Fibroblast of mammary gland (primary cell): ENCODE results near the gene PUSL1.

Experiments
- DNase-seq: peaks from one replicate; pipeline ENCODE4 v3.0.0-alpha.2; 2010; ENCODE audit warnings: low read depth
- H3K4me3 ChIP-seq: 2 replicates; pipeline ENCODE4 v1.5.1; 2011; ENCODE audit warnings: low read depth, mild to moderate bottlenecking, low read length, moderate library complexity; ENCODE audit not compliant: control insufficient read depth
- TF ChIP-seq, protein P1 (sequence below): conservative IDR thresholded peaks from 2 replicates; pipeline ENCODE4 v1.5.1; 2011; ENCODE audit warnings: low read depth, low read length, inconsistent platforms; ENCODE audit not compliant: control insufficient read depth, insufficient read depth

PUSL1 gene

DNA sequence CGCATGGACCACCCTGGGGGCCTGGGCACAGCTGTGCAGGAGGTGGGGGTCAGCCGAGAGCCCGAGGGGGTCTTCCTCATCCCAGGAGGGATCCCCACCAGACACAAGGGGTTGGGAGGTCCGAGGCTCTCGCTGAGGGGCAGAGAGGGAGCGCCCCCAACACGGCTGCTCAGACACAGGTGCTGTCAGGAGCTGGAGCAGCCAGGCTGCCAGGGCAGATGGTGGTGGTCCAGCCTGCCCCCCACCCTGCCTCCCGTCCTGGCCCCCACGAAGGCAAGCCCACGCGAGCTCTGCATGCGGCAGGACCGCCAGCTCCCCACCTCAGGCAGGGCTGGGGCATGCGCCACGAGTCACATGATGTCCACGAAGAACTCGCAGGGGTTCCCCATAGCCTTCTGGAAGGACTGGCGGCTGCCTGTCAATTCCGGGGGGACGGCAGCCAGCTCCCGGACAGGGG lies 27.4 kb downstream of the PUSL1 start:
- TF ChIP-seq, protein P1, sequence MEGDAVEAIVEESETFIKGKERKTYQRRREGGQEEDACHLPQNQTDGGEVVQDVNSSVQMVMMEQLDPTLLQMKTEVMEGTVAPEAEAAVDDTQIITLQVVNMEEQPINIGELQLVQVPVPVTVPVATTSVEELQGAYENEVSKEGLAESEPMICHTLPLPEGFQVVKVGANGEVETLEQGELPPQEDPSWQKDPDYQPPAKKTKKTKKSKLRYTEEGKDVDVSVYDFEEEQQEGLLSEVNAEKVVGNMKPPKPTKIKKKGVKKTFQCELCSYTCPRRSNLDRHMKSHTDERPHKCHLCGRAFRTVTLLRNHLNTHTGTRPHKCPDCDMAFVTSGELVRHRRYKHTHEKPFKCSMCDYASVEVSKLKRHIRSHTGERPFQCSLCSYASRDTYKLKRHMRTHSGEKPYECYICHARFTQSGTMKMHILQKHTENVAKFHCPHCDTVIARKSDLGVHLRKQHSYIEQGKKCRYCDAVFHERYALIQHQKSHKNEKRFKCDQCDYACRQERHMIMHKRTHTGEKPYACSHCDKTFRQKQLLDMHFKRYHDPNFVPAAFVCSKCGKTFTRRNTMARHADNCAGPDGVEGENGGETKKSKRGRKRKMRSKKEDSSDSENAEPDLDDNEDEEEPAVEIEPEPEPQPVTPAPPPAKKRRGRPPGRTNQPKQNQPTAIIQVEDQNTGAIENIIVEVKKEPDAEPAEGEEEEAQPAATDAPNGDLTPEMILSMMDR: no peak
- no peak overlapping the region for H3K4me3 ChIP-seq
- no peak for DNase-seq

DNA sequence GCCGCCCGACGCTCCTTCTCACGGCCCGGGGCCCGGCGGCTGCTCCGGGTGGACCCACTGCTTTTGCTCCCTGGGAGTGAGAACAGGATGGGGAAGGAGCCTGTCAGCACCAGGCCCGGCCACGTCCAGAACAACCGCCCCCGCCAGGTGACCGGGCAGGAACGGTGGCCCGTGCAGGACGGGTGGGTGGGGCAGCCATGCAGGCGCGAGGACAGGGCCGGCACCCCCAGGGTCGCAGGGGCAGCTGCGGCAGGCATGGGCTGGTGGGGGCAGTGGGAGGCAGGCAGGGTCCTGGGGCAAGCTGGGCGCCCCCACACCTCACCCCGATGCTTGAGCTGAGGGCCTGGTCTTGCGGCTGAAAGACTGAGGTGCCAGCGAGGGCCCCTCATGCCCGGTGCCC lies 28.0 kb downstream of the PUSL1 start:
- TF ChIP-seq, protein P1: no peak
- DNase-seq: no peak
- H3K4me3 ChIP-seq: no peak overlapping the region

DNA sequence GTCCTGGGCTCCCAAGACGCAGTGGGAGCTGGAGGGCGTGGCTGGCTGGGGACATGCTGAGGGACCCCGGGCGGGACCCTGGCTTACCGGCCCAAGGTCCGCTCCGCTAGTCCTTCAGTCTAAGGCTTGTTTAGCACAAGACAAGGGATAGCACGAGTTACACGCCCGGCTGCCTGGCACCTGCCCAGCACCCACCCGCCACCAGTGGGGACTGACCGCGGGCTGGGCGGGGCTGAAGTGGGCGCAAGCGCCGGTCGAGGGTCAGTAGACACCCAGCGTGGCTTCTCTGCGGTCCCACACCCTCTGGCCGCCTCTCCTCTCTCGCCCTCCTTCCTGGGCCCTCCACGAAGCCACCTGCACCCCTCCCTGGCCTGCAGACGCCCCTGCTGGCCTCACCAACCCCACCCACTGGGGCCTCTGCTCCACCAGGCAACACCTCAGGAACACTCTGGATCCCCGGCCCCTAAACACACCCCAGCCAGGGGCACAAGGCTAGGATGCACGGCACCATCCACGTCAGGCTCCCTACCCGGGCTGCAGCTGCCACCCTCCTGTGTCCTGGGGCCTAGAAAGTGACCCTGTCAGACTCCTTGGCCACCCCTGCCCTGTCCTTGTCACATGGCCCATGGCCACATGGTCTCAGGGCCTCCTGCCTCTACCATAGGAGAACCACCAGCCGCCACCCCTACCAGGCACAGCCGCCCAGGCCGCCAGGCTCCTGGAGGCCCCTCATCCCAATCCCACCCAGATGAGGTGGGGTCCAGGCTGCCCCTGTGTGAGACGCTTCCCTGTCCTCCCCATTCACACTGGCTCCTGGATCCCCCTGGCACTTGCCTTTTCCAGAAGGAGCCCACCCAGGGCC lies 28.8 kb downstream of the PUSL1 start:
- DNase-seq: no peak
- H3K4me3 ChIP-seq: no peak overlapping the region
- TF ChIP-seq, protein P1: no peak

DNA sequence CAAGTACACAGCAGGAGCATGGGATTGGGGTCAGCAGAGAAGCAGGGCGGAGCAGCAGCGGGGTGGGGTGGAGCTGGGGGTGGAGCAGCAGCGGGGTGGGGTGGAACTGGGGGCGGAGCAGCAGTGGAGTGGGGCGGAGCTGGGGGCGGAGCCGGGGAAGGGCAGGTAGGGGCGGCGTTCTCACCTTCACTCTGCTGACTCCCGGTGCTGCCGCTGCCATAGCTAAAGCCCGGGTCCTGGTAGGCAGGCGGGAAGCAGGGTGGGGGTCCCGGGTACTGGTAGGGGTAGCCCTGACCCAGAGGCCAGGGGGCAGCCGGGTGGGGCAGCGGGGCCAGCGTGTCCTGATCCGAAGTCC lies 29.4 kb downstream of the PUSL1 start:
- no peak overlapping the region for H3K4me3 ChIP-seq
- DNase-seq: no peak
- TF ChIP-seq, protein P1: no peak

DNA sequence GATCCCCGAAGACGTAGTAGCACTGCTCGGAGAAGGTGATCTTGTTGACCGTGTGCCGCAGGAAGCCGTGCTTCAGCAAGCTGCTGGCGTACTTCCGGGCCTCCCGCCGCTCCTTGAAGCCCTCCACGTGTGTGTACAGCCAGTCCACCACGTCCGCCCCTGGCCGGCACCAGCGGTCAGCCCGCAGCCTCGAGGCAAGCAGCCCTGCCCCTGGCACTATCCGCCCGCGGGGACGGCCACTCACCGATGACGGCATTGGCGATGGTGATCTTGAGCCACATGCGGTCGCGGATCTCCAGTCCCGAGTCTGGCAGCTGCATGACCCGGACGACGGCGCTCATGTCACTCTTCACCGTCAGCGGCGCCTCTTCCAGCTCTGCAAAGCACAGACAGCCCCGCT lies 29.9 kb downstream of the PUSL1 start:
- TF ChIP-seq, protein P1: no peak
- no peak for DNase-seq
- H3K4me3 ChIP-seq: no peak overlapping the region

DNA sequence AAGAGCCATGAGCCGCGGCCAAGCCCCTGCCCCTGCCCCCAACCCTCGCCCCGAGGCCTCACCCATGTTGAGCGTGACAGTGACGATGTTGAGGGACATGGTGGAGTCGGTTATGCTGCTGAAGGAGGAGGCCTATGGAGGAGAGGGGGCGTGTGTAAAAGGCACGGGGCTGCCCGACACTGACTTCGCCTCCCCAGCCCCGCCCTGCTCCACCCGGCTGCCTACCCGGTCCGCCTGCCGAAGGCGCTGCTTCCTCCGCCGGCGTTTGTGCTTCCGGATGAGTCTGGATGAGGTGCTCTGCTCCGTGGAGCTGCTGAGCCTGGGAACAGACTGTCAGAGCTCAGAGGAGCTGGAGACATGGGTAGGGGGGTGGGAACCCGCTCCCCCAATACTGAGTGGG lies 31.8 kb downstream of the PUSL1 start:
- TF ChIP-seq, protein P1: no peak
- no peak overlapping the region for H3K4me3 ChIP-seq

More for the DNA sequence above, 31.8 kb downstream of the PUSL1 start:
- DNase-seq: no peak
